NCI-H446 treated with DMSO at 0.1 percent for 48 hours (cell line): ENCODE data around the gene HDAC4.

Source experiments
- DNase-seq: peaks from one replicate; lab custom pipeline; 2025; lab: John Stamatoyannopoulos, UW

The HDAC4 gene

GRCh38 chr2:239326831-239327535 lies 73.8 kb downstream of the HDAC4 start:
- DNase-seq, result no peak

DNA sequence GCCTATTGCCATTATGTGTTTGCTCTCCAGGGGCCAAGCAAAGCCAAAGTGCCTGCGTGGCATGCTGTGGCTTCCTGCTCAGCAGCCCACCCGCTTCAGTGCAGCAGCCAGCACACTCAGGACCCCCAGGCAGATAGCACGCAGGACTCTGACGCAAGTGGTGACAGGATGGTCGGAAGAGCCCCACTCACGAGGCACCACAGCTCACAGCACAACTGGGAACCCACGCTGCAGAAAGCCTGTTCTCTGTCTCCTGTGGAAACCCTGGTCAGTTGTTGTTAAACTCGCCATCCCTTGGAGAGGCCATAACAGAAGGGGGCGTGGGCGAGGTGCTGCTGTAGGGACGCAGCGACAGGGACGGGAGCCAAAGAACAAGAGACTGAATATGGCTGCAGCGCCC lies 76.4 kb downstream of the HDAC4 start:
- no peak for DNase-seq

DNA sequence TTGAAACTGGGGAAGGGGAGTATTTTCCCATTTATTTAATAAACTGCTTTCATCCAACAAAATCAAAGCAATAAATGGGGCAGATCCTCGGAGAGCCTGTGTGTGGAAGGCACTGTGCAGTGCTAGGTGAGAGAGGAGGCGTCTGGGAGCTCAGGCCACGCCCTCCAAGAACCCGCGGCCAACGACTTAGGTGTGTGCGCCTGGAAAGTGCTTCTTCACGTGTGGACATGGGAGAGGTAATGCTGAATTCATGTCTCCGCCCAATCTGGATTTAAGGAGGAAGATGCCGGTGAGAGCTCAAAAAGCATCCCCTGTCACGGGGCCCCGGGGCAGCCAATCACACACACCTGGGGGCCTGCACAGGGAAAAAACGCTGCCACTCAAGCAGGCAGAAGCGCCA lies 77.4 kb downstream of the HDAC4 start:
- DNase-seq, result no peak

- no peak for DNase-seq
Observed at GRCh38 chr2:239322416-239323086, 78.3 kb downstream of the HDAC4 start.

DNA sequence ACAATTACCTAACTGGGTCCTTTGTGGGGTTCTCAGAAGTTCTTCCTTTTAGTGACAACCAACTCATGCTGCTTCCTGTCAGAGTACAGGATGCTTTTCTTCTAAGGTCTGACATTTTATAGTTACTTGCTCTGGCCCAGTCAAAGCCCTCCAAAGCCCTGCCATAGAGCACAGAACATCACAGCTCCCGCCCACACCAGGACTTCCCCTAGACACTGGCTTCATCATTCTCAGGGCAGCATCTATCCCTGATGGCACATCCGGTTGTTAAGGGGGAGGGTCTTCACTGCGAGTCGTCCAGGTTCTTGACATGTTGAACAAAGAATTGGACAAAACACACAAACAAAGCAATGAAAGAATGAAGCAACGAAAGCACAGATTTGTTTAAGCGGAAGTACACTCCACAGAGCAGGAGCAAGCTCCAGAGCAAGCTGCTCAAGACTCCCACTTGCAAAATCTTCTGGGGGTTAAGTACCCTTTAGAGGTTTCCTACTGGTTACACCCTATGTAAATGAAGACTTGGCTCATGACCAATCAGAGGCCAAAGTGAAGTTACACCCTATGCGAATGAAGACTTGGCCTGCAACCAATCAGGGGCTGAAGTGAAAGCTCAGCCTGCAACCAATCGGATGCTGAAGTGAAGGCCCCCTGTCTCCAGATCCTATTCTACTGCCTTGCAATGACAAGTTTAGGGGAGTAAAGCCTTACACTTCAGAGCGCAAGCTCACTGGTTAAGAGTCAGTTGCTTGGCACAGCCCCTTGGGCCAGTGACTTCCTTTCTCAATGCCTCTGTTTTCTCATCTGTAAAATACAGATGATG lies 79.0 kb downstream of the HDAC4 start:
- no peak for DNase-seq

DNA sequence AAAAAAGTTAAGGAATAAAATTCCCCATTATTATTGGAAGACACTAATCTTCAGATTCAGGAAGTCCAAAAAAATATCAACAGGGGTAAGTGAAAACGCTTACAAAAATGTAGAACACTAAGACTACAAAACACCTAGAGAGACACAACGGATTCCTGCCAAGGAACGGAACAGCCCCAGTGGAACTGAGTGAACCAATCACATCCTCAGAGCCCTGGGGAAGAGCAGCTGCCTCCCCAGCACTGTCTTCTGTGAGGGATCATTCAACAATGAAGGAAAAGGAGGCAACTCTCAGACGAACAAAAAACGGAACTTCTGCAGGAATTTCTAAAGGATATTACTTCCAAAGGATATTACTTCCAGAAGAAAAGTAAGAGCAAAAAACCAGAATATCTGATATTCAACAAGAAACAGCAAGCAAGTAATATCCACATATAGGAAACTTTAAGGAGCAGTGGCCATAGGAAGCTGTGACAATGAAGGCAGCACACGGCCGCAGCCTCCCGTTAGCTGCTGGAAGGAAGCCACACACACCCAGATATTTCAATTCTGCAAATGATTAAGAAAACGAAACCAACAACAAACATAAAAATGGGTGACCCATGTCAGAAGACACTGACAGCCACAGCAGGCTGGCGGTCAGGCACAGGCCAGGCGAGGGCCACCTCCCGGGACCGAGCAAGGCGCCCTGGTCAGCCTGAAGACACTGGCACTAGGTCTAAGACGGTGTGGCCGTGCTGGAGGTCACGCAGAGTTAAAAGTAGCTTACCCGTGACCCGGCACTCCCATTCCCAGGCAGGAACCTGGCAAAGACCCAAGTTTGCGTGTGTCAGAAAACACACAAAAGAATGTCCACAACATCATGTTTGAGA lies 81.8 kb downstream of the HDAC4 start:
- no peak for DNase-seq

GRCh38 chr2:239318151-239318611 lies 82.6 kb downstream of the HDAC4 start:
- DNase-seq, result no peak

- DNase-seq, result no peak
Observed at GRCh38 chr2:239316562-239317465, 84.0 kb downstream of the HDAC4 start.

GRCh38 chr2:239315308-239315707 lies 85.5 kb downstream of the HDAC4 start:
- no peak for DNase-seq

DNA sequence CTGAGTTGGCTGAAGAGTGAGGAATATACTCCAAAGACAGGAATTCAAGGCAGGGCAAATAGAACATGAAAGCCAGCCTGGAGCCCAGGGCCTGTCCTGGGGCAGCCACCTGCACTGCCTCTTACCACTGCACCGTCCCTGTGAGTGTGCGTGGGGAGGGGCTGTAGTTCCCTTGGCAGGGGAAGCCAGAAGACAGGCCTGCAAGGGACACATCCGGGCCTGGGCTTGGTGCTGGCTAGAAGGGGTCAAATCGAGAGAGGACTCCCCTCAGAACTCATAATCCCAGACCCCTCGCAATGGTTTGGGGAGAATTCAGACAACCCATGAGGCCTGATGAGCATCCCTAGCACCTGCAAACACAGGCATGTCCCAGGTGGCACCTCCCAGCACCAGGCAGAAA lies 87.0 kb downstream of the HDAC4 start:
- no peak for DNase-seq

- no peak for DNase-seq
Observed at GRCh38 chr2:239312741-239313667, 87.8 kb downstream of the HDAC4 start.

DNA sequence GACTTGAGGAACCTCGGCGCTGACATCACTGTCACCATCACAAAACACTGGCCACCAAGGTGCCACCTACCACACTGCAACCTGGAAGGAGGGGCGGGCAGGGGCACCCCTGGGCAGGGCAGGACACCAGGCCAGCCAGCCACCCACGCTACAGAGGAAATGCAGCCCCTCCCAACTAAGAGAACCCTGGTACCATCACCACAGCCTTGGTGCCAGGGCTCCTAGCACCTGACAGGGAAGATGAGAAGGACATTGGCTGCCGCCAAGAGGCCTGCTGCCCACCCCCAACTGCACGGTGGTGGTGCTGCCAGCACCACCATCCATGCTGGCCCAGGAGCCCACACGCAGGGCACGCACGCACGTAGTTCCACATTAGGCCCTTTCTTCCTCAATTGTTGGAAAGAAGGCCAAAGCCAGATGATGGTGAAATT lies 88.7 kb downstream of the HDAC4 start:
- no peak for DNase-seq

- DNase-seq, result no peak
Observed at GRCh38 chr2:239311132-239312040, 89.4 kb downstream of the HDAC4 start.

GRCh38 chr2:239310401-239311061 lies 90.3 kb downstream of the HDAC4 start:
- no peak for DNase-seq

- DNase-seq, result no peak
Observed at GRCh38 chr2:239309398-239310245, 91.2 kb downstream of the HDAC4 start.

DNA sequence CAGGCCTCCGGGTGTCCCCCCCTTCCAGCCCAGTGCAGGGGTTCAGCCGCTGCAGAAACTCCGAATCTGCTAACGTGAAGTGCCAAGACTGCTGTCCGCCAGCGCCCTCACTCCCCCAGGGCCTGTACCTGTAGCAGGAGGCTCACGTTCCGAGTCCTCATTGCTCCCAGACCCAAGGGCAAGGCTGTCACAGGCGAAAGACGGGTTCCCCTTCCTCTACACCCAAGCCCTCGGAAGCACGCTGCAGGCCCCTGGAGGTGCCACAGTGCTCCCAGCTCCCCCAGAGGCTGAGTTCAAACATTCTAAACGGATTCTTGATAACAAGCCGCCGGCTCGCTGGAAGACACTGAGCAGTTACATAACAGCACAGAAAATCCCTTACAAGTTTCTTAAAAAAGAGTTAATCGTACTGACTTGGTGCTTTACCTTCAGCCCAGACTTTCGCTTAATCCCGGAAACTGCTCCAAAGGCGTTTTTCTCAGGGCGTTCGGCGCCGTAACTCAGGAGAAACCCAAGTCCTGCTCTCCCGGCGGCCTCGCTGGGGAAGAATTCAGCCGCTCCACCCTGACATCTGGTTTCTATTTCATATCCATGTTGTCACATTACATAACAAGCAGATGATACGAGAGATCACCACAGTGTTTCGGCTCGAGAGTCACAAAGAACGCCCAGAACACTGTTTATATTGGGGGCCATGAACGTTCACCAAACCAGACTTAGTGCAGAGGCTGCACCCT lies 92.0 kb downstream of the HDAC4 start:
- no peak for DNase-seq
